ENCODE data around the gene APPL2.

Gene APPL2

DNA sequence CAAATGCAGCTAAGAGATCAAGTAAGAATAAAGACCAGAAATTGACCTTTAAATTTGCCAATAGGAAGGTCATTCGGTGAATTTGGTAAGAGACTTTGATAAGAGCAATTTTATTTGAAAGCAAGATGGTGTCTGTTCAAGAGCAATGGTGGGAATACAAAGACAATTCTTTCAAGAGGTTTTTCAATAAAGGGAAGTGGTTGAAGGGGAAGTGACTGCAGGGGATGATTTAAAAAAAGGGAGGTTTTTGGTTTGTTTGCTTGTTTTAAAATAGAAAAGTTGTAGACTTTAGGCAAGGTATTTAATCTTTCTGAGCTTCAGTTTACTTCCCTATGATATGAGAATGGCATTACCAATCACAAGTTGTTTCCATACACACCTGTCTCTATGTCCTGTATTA lies 4.3 kb upstream of the APPL2 start:
- Histone ChIP-seq H4K20me1 (ENCODE audit: insufficient read depth, low read length) (no peaks in the 10 kb centered on the region), H3K36me3 (ENCODE audit: insufficient read depth, low read length) (no peaks in the 10 kb centered on the region), H3K4me1 (ENCODE audit: insufficient read depth, low read length, severe bottlenecking) (peaks cover 9% of the 10 kb centered on the region), H3K4me2 (ENCODE audit: low read length) (no peak overlapping the region), H3K9me2 (ENCODE audit: low read depth, low read length) (no peaks in the 10 kb centered on the region), H3K27me3 (ENCODE audit: insufficient read depth, low read length) (no peaks in the 10 kb centered on the region), H3K9me3 (ENCODE audit: low read length) (no peaks in the 10 kb centered on the region), H3K79me2 (ENCODE audit: insufficient read depth, low read length) (no peaks in the 10 kb centered on the region), H3K9ac (ENCODE audit: low read length) (no peak overlapping the region), H3K27ac (ENCODE audit: low read depth, low read length, poor library complexity, severe bottlenecking) (no peak overlapping the region), H2AFZ (ENCODE audit: low read length) (no peak overlapping the region), H3F3A (ENCODE audit: insufficient read depth, low read length) (no peaks in the 10 kb centered on the region), H3K4me3 (ENCODE audit: low read depth, low read length, poor library complexity, severe bottlenecking) (no peak overlapping the region)
- TF ChIP-seq CTCF (IDR thresholded peaks at IDR 0.05; ENCODE audit: low read length) (no peak), EZH2 (IDR thresholded peaks at IDR 0.05; ENCODE audit: borderline replicate concordance, low read length) (no peak)

DNA sequence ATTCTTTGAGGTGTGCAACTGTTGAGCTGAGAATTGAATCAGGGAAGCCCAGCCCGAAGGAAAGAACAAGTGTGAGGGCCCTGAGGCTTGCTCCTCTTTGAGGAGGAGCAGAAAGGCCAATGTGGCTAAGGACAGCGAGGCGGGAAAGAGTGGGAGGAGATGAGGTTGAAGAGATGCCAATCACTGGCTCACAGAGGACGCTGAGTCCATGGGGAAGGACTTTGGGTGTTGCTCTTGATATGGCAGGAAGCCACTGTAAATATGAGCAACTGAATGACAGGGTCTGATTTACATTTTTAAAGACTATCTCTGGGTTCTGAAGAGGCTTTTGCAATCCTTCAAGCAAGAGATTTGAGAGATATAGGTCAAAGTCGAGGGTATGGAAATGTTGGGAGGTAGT lies 3.3 kb upstream of the APPL2 start:
- Histone ChIP-seq H3F3A (ENCODE audit: insufficient read depth, low read length) (no peaks in the 10 kb centered on the region), H3K4me2 (ENCODE audit: low read length) (no peak overlapping the region), H4K20me1 (ENCODE audit: insufficient read depth, low read length) (no peaks in the 10 kb centered on the region), H3K79me2 (ENCODE audit: insufficient read depth, low read length) (no peaks in the 10 kb centered on the region), H3K9me2 (ENCODE audit: low read depth, low read length) (no peaks in the 10 kb centered on the region), H3K27ac (ENCODE audit: low read depth, low read length, poor library complexity, severe bottlenecking) (no peak overlapping the region), H3K9ac (ENCODE audit: low read length) (no peak overlapping the region), H3K4me3 (ENCODE audit: low read depth, low read length, poor library complexity, severe bottlenecking) (no peak overlapping the region), H2AFZ (ENCODE audit: low read length) (no peak overlapping the region), H3K9me3 (ENCODE audit: low read length) (no peaks in the 10 kb centered on the region), H3K27me3 (ENCODE audit: insufficient read depth, low read length) (no peaks in the 10 kb centered on the region), H3K4me1 (ENCODE audit: insufficient read depth, low read length, severe bottlenecking) (peaks cover 11% of the 10 kb centered on the region), H3K36me3 (ENCODE audit: insufficient read depth, low read length) (no peaks in the 10 kb centered on the region)
- TF ChIP-seq CTCF (IDR thresholded peaks at IDR 0.05; ENCODE audit: low read length) (no peak), EZH2 (IDR thresholded peaks at IDR 0.05; ENCODE audit: borderline replicate concordance, low read length) (no peak)

- no peak overlapping the region for H3K4me3 ChIP-seq (ENCODE audit: low read depth, low read length, poor library complexity, severe bottlenecking)
- H3K4me1 ChIP-seq (ENCODE audit: insufficient read depth, low read length, severe bottlenecking): peaks cover 19% of the 10 kb centered on the region
- H3K4me2 ChIP-seq (ENCODE audit: low read length): no peak overlapping the region
- no peak overlapping the region for H2AFZ ChIP-seq (ENCODE audit: low read length)
- H3K27me3 ChIP-seq (ENCODE audit: insufficient read depth, low read length): no peaks in the 10 kb centered on the region
- H4K20me1 ChIP-seq (ENCODE audit: insufficient read depth, low read length): no peaks in the 10 kb centered on the region
- no peak overlapping the region for H3K9ac ChIP-seq (ENCODE audit: low read length)
- H3K9me3 ChIP-seq (ENCODE audit: low read length): no peaks in the 10 kb centered on the region
- H3K27ac ChIP-seq (ENCODE audit: low read depth, low read length, poor library complexity, severe bottlenecking): no peak overlapping the region
- H3F3A ChIP-seq (ENCODE audit: insufficient read depth, low read length): no peaks in the 10 kb centered on the region
- no peak for TF ChIP-seq CTCF (IDR thresholded peaks at IDR 0.05; ENCODE audit: low read length)
- TF ChIP-seq EZH2 (IDR thresholded peaks at IDR 0.05; ENCODE audit: borderline replicate concordance, low read length): no peak
- no peaks in the 10 kb centered on the region for H3K79me2 ChIP-seq (ENCODE audit: insufficient read depth, low read length)
- H3K9me2 ChIP-seq (ENCODE audit: low read depth, low read length): no peaks in the 10 kb centered on the region
- no peaks in the 10 kb centered on the region for H3K36me3 ChIP-seq (ENCODE audit: insufficient read depth, low read length)
Observed at GRCh38 chr12:105237666-105238065, 1.7 kb upstream of the APPL2 start.

Data from OCI-LY1 (cell line).